Small intestine (tissue), 7 donors: Measurements from ENCODE around the gene ABCC1. TPM values are rescaled to one million over a fixed set of nuclear protein-coding genes. Genes with fewer than 3 reads are reported as not detected.

Experiments used
- DNase-seq, 2 donors: peaks; one replicate each; pipeline versions ENCODE4 v3.0.0 to v3.0.0-alpha.2; 2013
- FAIRE-seq: peaks from 2 replicates; lab custom pipeline; 2012; peaks lifted over from hg19 to GRCh38; lab: Jason Lieb, UNC
- H3K27ac ChIP-seq, 3 donors: one replicate each; pipeline ENCODE4 v1.5.1; 2013; ENCODE audit warnings: low read length in 2 of 3, mild to moderate bottlenecking in 2 of 3, control low read depth in 1 of 3, inconsistent platforms in 1 of 3, low read depth in 1 of 3, moderate library complexity in 1 of 3
- H3K27me3 ChIP-seq, 3 donors: one replicate each; pipeline ENCODE4 v1.6.1; 2013; ENCODE audit warnings: low read length in 3 of 3, inconsistent platforms in 1 of 3; ENCODE audit not compliant: control insufficient read depth in 3 of 3, insufficient read depth in 3 of 3
- H3K36me3 ChIP-seq, 3 donors: one replicate each; pipeline ENCODE4 v1.6.1; 2013; ENCODE audit warnings: low read length in 3 of 3, inconsistent platforms in 1 of 3, low read depth in 1 of 3, mild to moderate bottlenecking in 1 of 3, moderate library complexity in 1 of 3; ENCODE audit not compliant: control insufficient read depth in 3 of 3, insufficient read depth in 2 of 3
- H3K4me1 ChIP-seq, 3 donors: one replicate each; pipeline ENCODE4 v1.6.1; 2013; ENCODE audit warnings: low read length in 2 of 3, inconsistent platforms in 1 of 3, low read depth in 1 of 3, mild to moderate bottlenecking in 1 of 3, moderate library complexity in 1 of 3; ENCODE audit not compliant: control insufficient read depth in 3 of 3, insufficient read depth in 2 of 3
- H3K4me3 ChIP-seq, 3 donors: one replicate each; pipeline ENCODE4 v1.5.1; 2013; ENCODE audit warnings: low read length in 3 of 3, control low read depth in 1 of 3, inconsistent platforms in 1 of 3, low read depth in 1 of 3, mild to moderate bottlenecking in 1 of 3, moderate library complexity in 1 of 3
- H3K9me3 ChIP-seq, 2 donors: one replicate each; pipeline ENCODE4 v1.6.1; 2013; ENCODE audit warnings: low read depth in 1 of 2, low read length in 1 of 2; ENCODE audit not compliant: control insufficient read depth in 2 of 2, insufficient read depth in 1 of 2
- WGBS, 3 donors: extraction: QIAGEN DNeasy Blood & Tissue Kit; methylation state at CpG; one replicate each; pipeline ENCODE4 v1.1.7; 2013; 5-methylcytosine and 5-hydroxymethylcytosine counted together
- polyA plus RNA-seq, 4 donors: library from polyadenylated mRNA; stranded (reverse) in 3 of 4; unstranded in 1 of 4; fragments of 200-250 nt in 3 of 4; fragments of 120-200 nt in 1 of 4; gene quantifications; one replicate each; pipeline versions ENCODE4 v1.2.1 to v1.2.3, GENCODE V29; 2013
- donor health status: healthy with polysubstance abuse.
- donor health status: control.
- donor health status: control.
- donor health status: Bipolar disorder and iron deficiency.
- donor health status: healthy.

The ABCC1 gene
- polyA plus RNA-seq, 4 donors, result 0.54 to 12.4 (median 4.1) TPM

GRCh38 chr16:16033208-16033717, 83.8 kb downstream of the ABCC1 start:
- Histone ChIP-seq H3K36me3 (peaks cover 7 to 27% (median 8%) of the 10 kb centered on the region in 3 donors), H3K4me1 (peaks cover 0 to 3% (median 0%) of the 10 kb centered on the region in 3 donors), H3K27ac (peak overlapping the region in 1 of 3 donors; percentile 24), H3K9me3 (no peaks in the 10 kb centered on the region), H3K27me3 (no peaks in the 10 kb centered on the region), H3K4me3 (no peak overlapping the region)
- FAIRE-seq, result no peak
- DNase-seq, result peak in 1 of 2 donors; percentile 51
- WGBS, 3 donors, result 48 to 71% (median 67%) methylated on average over 9 of the region's 9 CpGs

GRCh38 chr16:16036359-16036792, 87.0 kb downstream of the ABCC1 start:
- DNase-seq, result no peak
- no peak for FAIRE-seq
- Histone ChIP-seq H3K27ac (no peak overlapping the region), H3K27me3 (no peaks in the 10 kb centered on the region), H3K9me3 (no peaks in the 10 kb centered on the region), H3K4me1 (no peaks in the 10 kb centered on the region), H3K36me3 (peaks cover 8 to 34% (median 11%) of the 10 kb centered on the region in 3 donors), H3K4me3 (no peak overlapping the region)
- 91 to 93% (median 92%) methylated on average over 8 of the region's 8 CpGs for WGBS, 3 donors

GRCh38 chr16:16037521-16037920, 88.1 kb downstream of the ABCC1 start:
- FAIRE-seq (no peak), DNase-seq (no peak)
- Histone ChIP-seq H3K36me3 (peaks cover 8 to 36% (median 16%) of the 10 kb centered on the region in 3 donors), H3K4me3 (no peak overlapping the region), H3K27me3 (no peaks in the 10 kb centered on the region), H3K9me3 (no peaks in the 10 kb centered on the region), H3K27ac (no peak overlapping the region), H3K4me1 (no peaks in the 10 kb centered on the region)
- 95 to 97% (median 95%) methylated on average over 11 of the region's 11 CpGs for WGBS, 3 donors

GRCh38 chr16:16037970-16038369, 88.6 kb downstream of the ABCC1 start:
- no peak overlapping the region for H3K4me3 ChIP-seq
- WGBS, 3 donors, result 96 to 100% (median 96%) methylated on average over 1 of the region's 1 CpG
- H3K4me1 ChIP-seq, result no peaks in the 10 kb centered on the region
- FAIRE-seq, result no peak
- DNase-seq, result no peak
- no peaks in the 10 kb centered on the region for H3K9me3 ChIP-seq
- no peaks in the 10 kb centered on the region for H3K27me3 ChIP-seq
- no peak overlapping the region for H3K27ac ChIP-seq
- H3K36me3 ChIP-seq, result peaks cover 8 to 36% (median 16%) of the 10 kb centered on the region in 3 donors

GRCh38 chr16:16038950-16039349, 89.5 kb downstream of the ABCC1 start:
- H3K36me3 ChIP-seq, result peaks cover 8 to 33% (median 16%) of the 10 kb centered on the region in 3 donors
- DNase-seq, result no peak
- H3K27ac ChIP-seq, result no peak overlapping the region
- H3K4me1 ChIP-seq, result no peaks in the 10 kb centered on the region
- H3K9me3 ChIP-seq, result no peaks in the 10 kb centered on the region
- 72 to 89% (median 88%) methylated on average over 6 of the region's 6 CpGs for WGBS, 3 donors
- no peak for FAIRE-seq
- no peak overlapping the region for H3K4me3 ChIP-seq
- H3K27me3 ChIP-seq, result no peaks in the 10 kb centered on the region

GRCh38 chr16:16041196-16041892, 91.9 kb downstream of the ABCC1 start:
- 92 to 96% (median 93%) methylated on average over 10 of the region's 10 CpGs for WGBS, 3 donors

GRCh38 chr16:16042076-16042475, 92.7 kb downstream of the ABCC1 start:
- H3K27me3 ChIP-seq, result no peaks in the 10 kb centered on the region
- no peaks in the 10 kb centered on the region for H3K9me3 ChIP-seq
- no peak overlapping the region for H3K4me3 ChIP-seq
- FAIRE-seq (no peak), DNase-seq (no peak)
- H3K36me3 ChIP-seq, result peaks cover 3 to 32% (median 22%) of the 10 kb centered on the region in 3 donors
- WGBS, 3 donors, result 88 to 98% (median 94%) methylated on average over 2 of the region's 2 CpGs
- H3K27ac ChIP-seq, result no peak overlapping the region
- no peaks in the 10 kb centered on the region for H3K4me1 ChIP-seq

More at GRCh38 chr16:16041196-16041892, 91.9 kb downstream of the ABCC1 start:
- no peaks in the 10 kb centered on the region for H3K4me1 ChIP-seq
- FAIRE-seq, result no peak
- H3K27ac ChIP-seq, result no peak overlapping the region
- no peak overlapping the region for H3K4me3 ChIP-seq
- DNase-seq, result peak in 1 of 2 donors; percentile 21
- H3K9me3 ChIP-seq, result no peaks in the 10 kb centered on the region
- peaks cover 6 to 40% (median 24%) of the 10 kb centered on the region in 3 donors for H3K36me3 ChIP-seq
- H3K27me3 ChIP-seq, result no peaks in the 10 kb centered on the region

GRCh38 chr16:16045296-16045695, 95.9 kb downstream of the ABCC1 start:
- FAIRE-seq (no peak), DNase-seq (no peak)
- Histone ChIP-seq H3K4me1 (no peaks in the 10 kb centered on the region), H3K36me3 (peaks cover 0 to 27% (median 25%) of the 10 kb centered on the region in 3 donors), H3K9me3 (no peaks in the 10 kb centered on the region), H3K27ac (peak overlapping the region in 1 of 3 donors; percentile 11), H3K27me3 (no peaks in the 10 kb centered on the region), H3K4me3 (no peak overlapping the region)
- WGBS, 3 donors, result 57 to 67% (median 58%) methylated on average over 2 of the region's 2 CpGs
